Natural killer cell (primary cell): ENCODE measurements around the gene DDX11. TPM values are rescaled to one million over a fixed set of nuclear protein-coding genes. Genes with fewer than 3 reads are reported as not detected.

Experiments
- ATAC-seq, 3 donors: fragments of 150-1000 bp in 2 of 3; fragments of 200-7000 bp in 1 of 3; cut with Tn5 transposase; 1 replicate in 1 of 3; 2 replicates in 2 of 3; pipeline ENCODE4 v1.10.0; 2021; ENCODE audit warnings: mild to moderate bottlenecking in 2 of 3, moderate library complexity in 2 of 3
- DNase-seq, 2 donors: peaks; one replicate each; pipeline versions ENCODE4 v3.0.0 to v3.0.0-alpha.2; 2013 to 2021; ENCODE audit warnings: mixed read lengths in 1 of 2
- H3K27ac ChIP-seq: one replicate; pipeline ENCODE4 v1.5.1; 2013; ENCODE audit warnings: mild to moderate bottlenecking, low read length
- H3K27me3 ChIP-seq: one replicate; pipeline ENCODE4 v1.6.1; 2013; ENCODE audit warnings: low read length; ENCODE audit not compliant: control insufficient read depth, insufficient read depth
- H3K36me3 ChIP-seq: one replicate; pipeline ENCODE4 v1.6.1; 2013; ENCODE audit warnings: low read length; ENCODE audit not compliant: control insufficient read depth, insufficient read depth
- H3K4me1 ChIP-seq: one replicate; pipeline ENCODE4 v1.6.1; 2013; ENCODE audit warnings: low read length; ENCODE audit not compliant: control insufficient read depth, insufficient read depth
- H3K4me3 ChIP-seq: one replicate; pipeline ENCODE4 v1.5.1; 2013; ENCODE audit warnings: low read length
- H3K9me3 ChIP-seq: one replicate; pipeline ENCODE4 v1.6.1; 2013; ENCODE audit warnings: low read length; ENCODE audit not compliant: control insufficient read depth, insufficient read depth
- H3K27ac Mint-ChIP-seq, 2 donors: one replicate each; pipeline ENCODE4 v1.8.0; 2022; ENCODE audit warnings: mild to moderate bottlenecking in 2 of 2, mixed read lengths in 2 of 2, moderate library complexity in 1 of 2
- H3K27me3 Mint-ChIP-seq, 2 donors: one replicate each; pipeline ENCODE4 v1.8.0; 2022; ENCODE audit warnings: low read depth in 2 of 2, mixed read lengths in 2 of 2
- H3K36me3 Mint-ChIP-seq: one replicate; pipeline ENCODE4 v1.8.0; 2022; ENCODE audit warnings: mixed read lengths
- H3K4me1 Mint-ChIP-seq, 2 donors: one replicate each; pipeline ENCODE4 v1.8.0; 2022; ENCODE audit warnings: mixed read lengths in 2 of 2
- H3K4me3 Mint-ChIP-seq: one replicate; pipeline ENCODE4 v1.8.0; 2022; ENCODE audit warnings: mild to moderate bottlenecking, moderate library complexity, mixed read lengths
- H3K9me3 Mint-ChIP-seq, 2 donors: one replicate each; pipeline ENCODE4 v1.8.0; 2022; ENCODE audit warnings: mixed read lengths in 2 of 2
- WGBS: methylation state at CpG from one replicate; pipeline ENCODE4 v1.1.7; 2013; ENCODE audit warnings: missing lambda C conversion rate; ENCODE audit not compliant: insufficient coverage; 5-methylcytosine and 5-hydroxymethylcytosine counted together
- intact Hi-C: fragments of 100-400 bp; cut with micrococcal nuclease; formaldehyde crosslinking; loops from one replicate; pipeline ENCODE4 v1.14.2; 2022
- total RNA-seq, 4 donors: library from RNA; stranded (reverse); fragments of 120-200 nt in 1 of 4; gene quantifications; one replicate each; pipeline versions ENCODE4 v1.2.3 to v1.2.4, GENCODE V29; 2013 to 2022
- TF ChIP-seq, protein P1 (sequence below): fragments of 200-600 bp; IDR thresholded peaks from one replicate; pipeline ENCODE4 v1.8.0; 2022; ENCODE audit warnings: antibody characterized with exemption

The DDX11 gene
- total RNA-seq, 3 donors from 2014 or later (not counting 1 experiment from before 2014, with no cell fraction given) = 25.6 to 78.5 (median 59.3) TPM

DNA sequence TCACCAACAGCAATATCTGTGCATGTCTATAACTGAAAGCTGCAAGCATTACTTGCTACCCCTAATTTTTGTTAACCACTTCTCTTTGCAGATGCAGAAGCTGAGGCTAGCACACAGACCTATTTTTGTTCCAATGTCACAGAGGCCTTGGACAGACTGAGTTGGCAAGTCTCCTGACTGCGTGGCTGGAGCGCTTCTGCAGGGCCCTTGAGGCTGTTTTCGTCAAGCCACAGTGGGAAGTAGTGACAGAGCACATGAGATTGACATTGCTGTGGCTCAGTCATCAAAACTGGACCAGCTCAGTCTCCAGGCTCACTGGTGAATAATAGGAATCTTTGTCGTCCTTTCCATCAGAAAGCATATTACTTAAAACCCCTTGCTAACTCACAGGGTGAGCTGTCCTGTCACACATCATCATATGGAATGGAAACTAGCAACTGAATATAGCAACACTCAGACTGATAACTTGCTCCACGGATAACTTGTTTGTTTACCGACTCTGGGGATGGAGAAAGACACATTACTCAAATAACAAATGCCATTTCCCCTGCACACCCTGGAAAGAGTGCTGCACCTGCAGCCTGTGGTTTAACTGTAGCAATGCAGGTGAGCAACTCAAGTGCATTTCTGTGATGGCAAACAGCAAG, 43.6 kb upstream of the DDX11 start:
- Mint-ChIP-seq H3K36me3 (no peaks in the 10 kb centered on the region), H3K9me3 (no peaks in the 10 kb centered on the region), H3K27me3 (peaks cover 0 to 2% of the 10 kb centered on the region in 2 donors), H3K4me3 (no peak overlapping the region), H3K27ac (no peak overlapping the region), H3K4me1 (no peaks in the 10 kb centered on the region)
- Histone ChIP-seq H3K4me1 (no peaks in the 10 kb centered on the region), H3K27me3 (no peaks in the 10 kb centered on the region), H3K4me3 (no peak overlapping the region), H3K27ac (no peak overlapping the region), H3K9me3 (no peaks in the 10 kb centered on the region), H3K36me3 (no peaks in the 10 kb centered on the region)
- 54% methylated on average over 4 of the region's 6 CpGs for WGBS
- TF ChIP-seq, protein P1, sequence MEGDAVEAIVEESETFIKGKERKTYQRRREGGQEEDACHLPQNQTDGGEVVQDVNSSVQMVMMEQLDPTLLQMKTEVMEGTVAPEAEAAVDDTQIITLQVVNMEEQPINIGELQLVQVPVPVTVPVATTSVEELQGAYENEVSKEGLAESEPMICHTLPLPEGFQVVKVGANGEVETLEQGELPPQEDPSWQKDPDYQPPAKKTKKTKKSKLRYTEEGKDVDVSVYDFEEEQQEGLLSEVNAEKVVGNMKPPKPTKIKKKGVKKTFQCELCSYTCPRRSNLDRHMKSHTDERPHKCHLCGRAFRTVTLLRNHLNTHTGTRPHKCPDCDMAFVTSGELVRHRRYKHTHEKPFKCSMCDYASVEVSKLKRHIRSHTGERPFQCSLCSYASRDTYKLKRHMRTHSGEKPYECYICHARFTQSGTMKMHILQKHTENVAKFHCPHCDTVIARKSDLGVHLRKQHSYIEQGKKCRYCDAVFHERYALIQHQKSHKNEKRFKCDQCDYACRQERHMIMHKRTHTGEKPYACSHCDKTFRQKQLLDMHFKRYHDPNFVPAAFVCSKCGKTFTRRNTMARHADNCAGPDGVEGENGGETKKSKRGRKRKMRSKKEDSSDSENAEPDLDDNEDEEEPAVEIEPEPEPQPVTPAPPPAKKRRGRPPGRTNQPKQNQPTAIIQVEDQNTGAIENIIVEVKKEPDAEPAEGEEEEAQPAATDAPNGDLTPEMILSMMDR = no peak
- no peak for ATAC-seq
- no peak for DNase-seq
- intact Hi-C loops = no loop called here

DNA sequence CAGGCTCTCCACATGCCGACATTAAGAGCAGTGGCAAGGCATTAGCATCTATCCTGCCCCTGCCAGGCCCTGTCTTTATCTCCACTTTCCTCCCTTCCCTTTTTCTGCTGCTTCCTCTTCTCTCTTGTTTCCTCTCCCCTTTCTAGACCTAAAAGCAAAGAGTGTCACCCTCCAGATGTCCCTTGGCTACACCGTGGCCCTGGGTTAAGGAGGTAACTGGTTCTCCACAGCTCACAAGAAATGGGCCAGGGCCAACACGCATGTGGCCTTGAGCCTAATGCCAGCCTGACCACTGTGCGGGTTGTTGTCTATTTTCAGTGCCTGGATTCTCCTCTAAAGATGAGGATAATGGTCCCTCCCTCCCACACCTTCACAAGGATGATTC, 41.7 kb upstream of the DDX11 start:
- Histone ChIP-seq H3K27me3 (no peaks in the 10 kb centered on the region), H3K4me1 (no peaks in the 10 kb centered on the region), H3K36me3 (no peaks in the 10 kb centered on the region), H3K27ac (no peak overlapping the region), H3K4me3 (no peak overlapping the region), H3K9me3 (no peaks in the 10 kb centered on the region)
- TF ChIP-seq, protein P1 = no peak
- WGBS = 58% methylated on average over 4 of the region's 4 CpGs
- intact Hi-C loops = no loop called here
- peaks cover 0 to 2% of the 10 kb centered on the region in 2 donors for H3K27me3 Mint-ChIP-seq
- ATAC-seq (no peak), DNase-seq (no peak)
- H3K4me1 Mint-ChIP-seq = no peaks in the 10 kb centered on the region
- H3K36me3 Mint-ChIP-seq = no peaks in the 10 kb centered on the region
- no peak overlapping the region for H3K4me3 Mint-ChIP-seq
- H3K9me3 Mint-ChIP-seq = no peaks in the 10 kb centered on the region
- no peak overlapping the region for H3K27ac Mint-ChIP-seq

DNA sequence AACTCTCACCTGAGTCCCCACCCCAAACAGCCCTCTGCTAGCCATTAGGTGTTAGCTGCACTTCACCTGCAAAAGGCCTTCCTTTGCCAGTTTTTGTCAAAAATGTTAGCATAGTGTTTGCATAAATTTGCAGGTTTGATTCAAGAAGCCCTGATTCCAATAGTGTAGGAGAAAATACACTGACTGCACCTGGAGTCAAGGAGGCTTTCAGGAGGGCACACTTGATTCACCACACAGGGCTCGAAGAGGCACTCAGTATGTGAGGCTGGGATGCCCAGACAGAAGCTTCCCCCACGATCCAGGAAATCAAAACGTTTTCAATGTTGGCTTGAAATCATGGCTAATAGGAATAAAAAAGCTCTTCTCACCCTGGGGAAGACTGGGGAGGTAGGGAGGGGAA, 40.5 kb upstream of the DDX11 start:
- WGBS = 83% methylated on average over 2 of the region's 3 CpGs
- TF ChIP-seq, protein P1 = no peak
- H3K4me3 Mint-ChIP-seq = no peak overlapping the region
- Histone ChIP-seq H3K36me3 (no peaks in the 10 kb centered on the region), H3K27ac (no peak overlapping the region), H3K9me3 (no peaks in the 10 kb centered on the region), H3K4me3 (no peak overlapping the region), H3K4me1 (no peaks in the 10 kb centered on the region), H3K27me3 (no peaks in the 10 kb centered on the region)
- ATAC-seq (no peak), DNase-seq (no peak)
- H3K36me3 Mint-ChIP-seq = no peaks in the 10 kb centered on the region
- intact Hi-C loops = no loop called here
- no peaks in the 10 kb centered on the region for H3K27me3 Mint-ChIP-seq
- H3K9me3 Mint-ChIP-seq = no peaks in the 10 kb centered on the region
- H3K4me1 Mint-ChIP-seq = no peaks in the 10 kb centered on the region
- H3K27ac Mint-ChIP-seq = no peak overlapping the region

DNA sequence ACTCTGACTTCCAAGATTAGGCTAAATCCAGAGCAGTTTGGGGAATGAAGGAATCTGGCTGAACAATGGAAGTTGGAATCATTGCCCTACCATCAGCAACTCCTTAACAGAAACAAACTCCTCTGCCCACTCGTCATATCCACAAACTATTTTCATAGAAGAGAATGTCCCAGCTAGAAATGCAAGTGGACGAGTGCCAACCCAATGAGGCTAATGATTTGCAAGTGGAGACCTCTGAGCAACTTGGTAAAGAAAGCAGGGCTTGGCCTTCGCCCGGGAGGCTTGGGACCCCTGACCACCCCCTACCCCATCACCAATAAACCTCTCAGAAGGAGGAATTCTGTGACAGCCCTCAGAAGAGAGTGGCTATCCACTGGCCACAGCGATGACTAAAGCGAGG, 40.0 kb upstream of the DDX11 start:
- no peak overlapping the region for H3K4me3 ChIP-seq
- H3K9me3 ChIP-seq = no peaks in the 10 kb centered on the region
- 94% methylated on average over 6 of the region's 6 CpGs for WGBS
- no peak overlapping the region for H3K27ac ChIP-seq
- no peaks in the 10 kb centered on the region for H3K4me1 ChIP-seq
- H3K36me3 Mint-ChIP-seq = no peaks in the 10 kb centered on the region
- ATAC-seq (no peak), DNase-seq (no peak)
- H3K4me1 Mint-ChIP-seq = no peaks in the 10 kb centered on the region
- H3K9me3 Mint-ChIP-seq = no peaks in the 10 kb centered on the region
- intact Hi-C loops = no loop called here
- H3K27me3 ChIP-seq = no peaks in the 10 kb centered on the region
- H3K27ac Mint-ChIP-seq = no peak overlapping the region
- no peaks in the 10 kb centered on the region for H3K27me3 Mint-ChIP-seq
- no peaks in the 10 kb centered on the region for H3K36me3 ChIP-seq
- TF ChIP-seq, protein P1 = no peak
- no peak overlapping the region for H3K4me3 Mint-ChIP-seq
